AG10803 (cell line): Measurements from ENCODE around the gene USP40.

ENCODE experiments used
- DNase-seq: peaks from one replicate; pipeline ENCODE4 v3.0.0; 2010; ENCODE audit warnings: low read depth
- H3K4me3 ChIP-seq: 2 replicates; pipeline ENCODE4 v1.5.1; 2011; ENCODE audit warnings: mild to moderate bottlenecking, low read length, control low read depth
- CTCF ChIP-seq: conservative IDR thresholded peaks from 2 replicates; pipeline ENCODE4 v1.5.1; 2011; ENCODE audit warnings: mild to moderate bottlenecking, low read length, control low read depth, inconsistent platforms

USP40 gene

GRCh38 chr2:233566141-233566956 lies at the start of gene USP40:
Gene USP40, minus strand, starts transcription at chr2:233566782. Its CDS starts 1,228 bp downstream, at chr2:233565554.
- TF ChIP-seq CTCF = no peak
- peak; percentile 92 for DNase-seq
- peak within 1 kb of the TSS; percentile 95 for H3K4me3 ChIP-seq

GRCh38 chr2:233611284-233611683 lies 44.7 kb upstream of the USP40 start:
- no peak for TF ChIP-seq CTCF

GRCh38 chr2:233605680-233606079 lies 39.1 kb upstream of the USP40 start:
- TF ChIP-seq CTCF = no peak
- H3K4me3 ChIP-seq = no peak overlapping the region
- DNase-seq = no peak

More at GRCh38 chr2:233611284-233611683, 44.7 kb upstream of the USP40 start:
- H3K4me3 ChIP-seq = no peak overlapping the region
- no peak for DNase-seq

GRCh38 chr2:233604826-233605225 lies 38.2 kb upstream of the USP40 start:
- no peak for TF ChIP-seq CTCF
- H3K4me3 ChIP-seq = no peak overlapping the region

GRCh38 chr2:233603520-233603919 lies 36.9 kb upstream of the USP40 start:
- TF ChIP-seq CTCF = no peak
- H3K4me3 ChIP-seq = no peak overlapping the region
- DNase-seq = no peak

More at GRCh38 chr2:233604826-233605225, 38.2 kb upstream of the USP40 start:
- DNase-seq = no peak

GRCh38 chr2:233602076-233602475 lies 35.5 kb upstream of the USP40 start:
- TF ChIP-seq CTCF = no peak
- no peak for DNase-seq
- H3K4me3 ChIP-seq = no peak overlapping the region

GRCh38 chr2:233600386-233600785 lies 33.8 kb upstream of the USP40 start:
- no peak for TF ChIP-seq CTCF
- DNase-seq = no peak
- H3K4me3 ChIP-seq = no peak overlapping the region
